K562 (cell line): ENCODE data around the gene UBE2U.

Source experiments
- EP300 ChIP-seq: IDR thresholded peaks from 2 replicates; pipeline ENCODE4 v1.6.1; 2012; ENCODE audit warnings: low read length, improper control_type of control experiment
- EZH2 ChIP-seq: IDR thresholded peaks from 2 replicates; pipeline ENCODE4 v1.6.1; 2012; ENCODE audit warnings: low read depth, mild to moderate bottlenecking, inconsistent platforms, low read length, borderline replicate concordance
- RCOR1 ChIP-seq, 2 experiments: IDR thresholded peaks; 2 replicates each; pipeline ENCODE4 v1.6.1; 2012; ENCODE audit warnings: low read depth in 2 of 2, low read length in 2 of 2, borderline replicate concordance in 1 of 2, improper control_type of control experiment in 1 of 2
- RFX5 ChIP-seq: IDR thresholded peaks from 2 replicates; pipeline ENCODE4 v1.6.1; 2011; ENCODE audit warnings: low read depth, mild to moderate bottlenecking, improper control_type of control experiment, low read length
- TF ChIP-seq, protein P1 (sequence below), 3 experiments: IDR thresholded peaks in 2 of 3; conservative IDR thresholded peaks in 1 of 3; 2 replicates each; pipeline ENCODE4 v1.5.1; 2011 to 2012; ENCODE audit warnings: low read length in 3 of 3, mild to moderate bottlenecking in 3 of 3, control low read depth in 2 of 3, improper control_type of control experiment in 1 of 3, inconsistent platforms in 1 of 3, low read depth in 1 of 3, mixed read lengths in 1 of 3, moderate library complexity in 1 of 3; ENCODE audit not compliant: insufficient read depth in 2 of 3
- TF ChIP-seq, protein P2 (sequence below), 3 experiments: fragments of 200-800 bp in 1 of 3; fragments of 250-450 bp in 1 of 3; fragments of 450-650 bp in 1 of 3; sonication (Bioruptor Pico) in 1 of 3; sonication (Bioruptor generic) in 1 of 3; formaldehyde crosslinking in 1 of 3; IDR thresholded peaks; 2 replicates each; pipeline versions ENCODE4 v1.6.1 to v1.8.0; 2016 to 2022; ENCODE audit warnings: mild to moderate bottlenecking in 2 of 3, missing genetic modification characterization in 2 of 3, missing compliant biosample characterization in 1 of 3, moderate library complexity in 1 of 3

DNA sequence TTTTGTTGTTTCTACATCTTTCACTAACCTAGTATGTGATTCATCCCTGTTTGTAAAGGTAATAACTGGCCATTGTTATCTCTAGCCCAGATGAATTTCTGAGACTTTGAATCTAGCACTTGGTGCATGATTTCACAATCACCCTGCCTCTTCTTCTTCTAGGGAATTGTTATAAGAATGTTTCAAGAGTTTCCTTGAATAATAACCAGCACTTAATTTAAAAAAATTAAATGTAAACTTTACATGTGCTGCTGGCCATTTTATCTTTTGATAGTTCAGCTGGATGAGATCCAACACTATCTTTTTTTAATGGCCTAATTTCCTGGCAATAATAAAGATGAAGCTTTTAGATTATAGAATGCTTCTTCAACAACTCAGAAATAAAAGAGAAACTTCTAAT, 31.8 kb downstream of the UBE2U start:
- TF ChIP-seq EP300 = no peak
- no peak for TF ChIP-seq RCOR1 (IDR thresholded peaks at IDR 0.05; ENCODE audit: borderline replicate concordance in 1 of 2, low read depth in 2 of 2, low read length in 2 of 2)
- no peak for TF ChIP-seq RFX5
- TF ChIP-seq, protein P1, sequence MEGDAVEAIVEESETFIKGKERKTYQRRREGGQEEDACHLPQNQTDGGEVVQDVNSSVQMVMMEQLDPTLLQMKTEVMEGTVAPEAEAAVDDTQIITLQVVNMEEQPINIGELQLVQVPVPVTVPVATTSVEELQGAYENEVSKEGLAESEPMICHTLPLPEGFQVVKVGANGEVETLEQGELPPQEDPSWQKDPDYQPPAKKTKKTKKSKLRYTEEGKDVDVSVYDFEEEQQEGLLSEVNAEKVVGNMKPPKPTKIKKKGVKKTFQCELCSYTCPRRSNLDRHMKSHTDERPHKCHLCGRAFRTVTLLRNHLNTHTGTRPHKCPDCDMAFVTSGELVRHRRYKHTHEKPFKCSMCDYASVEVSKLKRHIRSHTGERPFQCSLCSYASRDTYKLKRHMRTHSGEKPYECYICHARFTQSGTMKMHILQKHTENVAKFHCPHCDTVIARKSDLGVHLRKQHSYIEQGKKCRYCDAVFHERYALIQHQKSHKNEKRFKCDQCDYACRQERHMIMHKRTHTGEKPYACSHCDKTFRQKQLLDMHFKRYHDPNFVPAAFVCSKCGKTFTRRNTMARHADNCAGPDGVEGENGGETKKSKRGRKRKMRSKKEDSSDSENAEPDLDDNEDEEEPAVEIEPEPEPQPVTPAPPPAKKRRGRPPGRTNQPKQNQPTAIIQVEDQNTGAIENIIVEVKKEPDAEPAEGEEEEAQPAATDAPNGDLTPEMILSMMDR (IDR thresholded peaks at IDR 0.05 in 2 of 3, conservative IDR thresholded peaks at IDR 0.05 in 1 of 3; ENCODE audit: insufficient read depth in 2 of 3, low read depth in 1 of 3, low read length in 3 of 3) = no peak
- TF ChIP-seq, protein P2, sequence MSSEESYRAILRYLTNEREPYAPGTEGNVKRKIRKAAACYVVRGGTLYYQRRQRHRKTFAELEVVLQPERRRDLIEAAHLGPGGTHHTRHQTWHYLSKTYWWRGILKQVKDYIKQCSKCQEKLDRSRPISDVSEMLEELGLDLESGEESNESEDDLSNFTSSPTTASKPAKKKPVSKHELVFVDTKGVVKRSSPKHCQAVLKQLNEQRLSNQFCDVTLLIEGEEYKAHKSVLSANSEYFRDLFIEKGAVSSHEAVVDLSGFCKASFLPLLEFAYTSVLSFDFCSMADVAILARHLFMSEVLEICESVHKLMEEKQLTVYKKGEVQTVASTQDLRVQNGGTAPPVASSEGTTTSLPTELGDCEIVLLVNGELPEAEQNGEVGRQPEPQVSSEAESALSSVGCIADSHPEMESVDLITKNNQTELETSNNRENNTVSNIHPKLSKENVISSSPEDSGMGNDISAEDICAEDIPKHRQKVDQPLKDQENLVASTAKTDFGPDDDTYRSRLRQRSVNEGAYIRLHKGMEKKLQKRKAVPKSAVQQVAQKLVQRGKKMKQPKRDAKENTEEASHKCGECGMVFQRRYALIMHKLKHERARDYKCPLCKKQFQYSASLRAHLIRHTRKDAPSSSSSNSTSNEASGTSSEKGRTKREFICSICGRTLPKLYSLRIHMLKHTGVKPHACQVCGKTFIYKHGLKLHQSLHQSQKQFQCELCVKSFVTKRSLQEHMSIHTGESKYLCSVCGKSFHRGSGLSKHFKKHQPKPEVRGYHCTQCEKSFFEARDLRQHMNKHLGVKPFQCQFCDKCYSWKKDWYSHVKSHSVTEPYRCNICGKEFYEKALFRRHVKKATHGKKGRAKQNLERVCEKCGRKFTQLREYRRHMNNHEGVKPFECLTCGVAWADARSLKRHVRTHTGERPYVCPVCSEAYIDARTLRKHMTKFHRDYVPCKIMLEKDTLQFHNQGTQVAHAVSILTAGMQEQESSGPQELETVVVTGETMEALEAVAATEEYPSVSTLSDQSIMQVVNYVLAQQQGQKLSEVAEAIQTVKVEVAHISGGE (CRISPR knock-in tag; IDR thresholded peaks at IDR 0.05) = no peak
- TF ChIP-seq EZH2 = no peak
